Trophoblast cell (in vitro differentiated cells and primary cell): ENCODE measurements around the gene SYAP1.
"Not testable (repeated sequence)": the region's sequence is repeated elsewhere in the genome, so short reads cannot be mapped to it uniquely, and the experiment has no call there.

Source experiments
- DNase-seq, 2 donors: peaks; one replicate each; pipeline ENCODE4 v3.0.0-alpha.2; 2016
- H2AFZ ChIP-seq: 2 replicates; pipeline ENCODE4 v1.6.1; 2013; ENCODE audit warnings: low read length, moderate library complexity, mild to moderate bottlenecking; ENCODE audit not compliant: insufficient read depth, poor library complexity
- H2AK5ac ChIP-seq: 2 replicates; pipeline ENCODE4 v1.6.1; 2013; ENCODE audit warnings: mild to moderate bottlenecking, low read length
- H2BK120ac ChIP-seq: 2 replicates; pipeline ENCODE4 v1.6.1; 2013; ENCODE audit warnings: low read length, mild to moderate bottlenecking, moderate library complexity; ENCODE audit not compliant: insufficient read depth, poor library complexity
- H2BK12ac ChIP-seq: 2 replicates; pipeline ENCODE4 v1.6.1; 2013; ENCODE audit warnings: mild to moderate bottlenecking, low read length, moderate library complexity
- H2BK5ac ChIP-seq: 2 replicates; pipeline ENCODE4 v1.6.1; 2013; ENCODE audit warnings: low read length, low read depth, moderate library complexity, mild to moderate bottlenecking; ENCODE audit not compliant: poor library complexity
- H3K14ac ChIP-seq: 2 replicates; pipeline ENCODE4 v1.6.1; 2013; ENCODE audit warnings: mild to moderate bottlenecking, low read length
- H3K18ac ChIP-seq: 2 replicates; pipeline ENCODE4 v1.6.1; 2013; ENCODE audit warnings: mild to moderate bottlenecking, low read length
- H3K23ac ChIP-seq: 2 replicates; pipeline ENCODE4 v1.6.1; 2013; ENCODE audit warnings: low read length
- H3K27ac ChIP-seq: 2 replicates; pipeline ENCODE4 v1.5.1; 2013; ENCODE audit warnings: low read depth, mild to moderate bottlenecking, inconsistent platforms, low read length, moderate library complexity
- H3K27me3 ChIP-seq: 2 replicates; pipeline ENCODE4 v1.6.1; 2013; ENCODE audit warnings: inconsistent platforms, mild to moderate bottlenecking, low read length, moderate library complexity; ENCODE audit not compliant: insufficient read depth
- H3K36me3 ChIP-seq, 2 experiments: 1 replicate in 1 of 2; 2 replicates in 1 of 2; pipeline ENCODE4 v1.6.1; 2013; ENCODE audit warnings: low read length in 2 of 2, mild to moderate bottlenecking in 2 of 2, moderate library complexity in 1 of 2; ENCODE audit not compliant: insufficient read depth in 2 of 2, control insufficient read depth in 1 of 2
- H3K4ac ChIP-seq: 2 replicates; pipeline ENCODE4 v1.6.1; 2013; ENCODE audit warnings: low read depth, mild to moderate bottlenecking, low read length, moderate library complexity
- H3K4me1 ChIP-seq, 2 experiments: 1 replicate in 1 of 2; 2 replicates in 1 of 2; pipeline ENCODE4 v1.6.1; 2013; ENCODE audit warnings: low read length in 2 of 2, mild to moderate bottlenecking in 2 of 2, moderate library complexity in 1 of 2; ENCODE audit not compliant: insufficient read depth in 2 of 2, control insufficient read depth in 1 of 2
- H3K4me2 ChIP-seq: 2 replicates; pipeline ENCODE4 v1.6.1; 2013; ENCODE audit warnings: inconsistent platforms, mild to moderate bottlenecking, low read length, moderate library complexity
- H3K4me3 ChIP-seq: 2 replicates; pipeline ENCODE4 v1.5.1; 2013; ENCODE audit warnings: mild to moderate bottlenecking, low read depth, low read length, inconsistent platforms
- H3K79me1 ChIP-seq: one replicate; pipeline ENCODE4 v1.6.1; 2013; ENCODE audit warnings: low read length
- H3K79me2 ChIP-seq: 2 replicates; pipeline ENCODE4 v1.6.1; 2013; ENCODE audit warnings: low read length, mild to moderate bottlenecking; ENCODE audit not compliant: control insufficient read depth, insufficient read depth, poor library complexity
- H3K9ac ChIP-seq: 2 replicates; pipeline ENCODE4 v1.6.1; 2013; ENCODE audit warnings: mild to moderate bottlenecking, low read length
- H3K9me3 ChIP-seq: 2 replicates; pipeline ENCODE4 v1.6.1; 2013; ENCODE audit warnings: low read depth, mild to moderate bottlenecking, control low read depth, inconsistent platforms, low read length; ENCODE audit not compliant: insufficient read depth
- H4K12ac ChIP-seq: 2 replicates; pipeline ENCODE4 v1.6.1; 2013; ENCODE audit warnings: low read depth, mild to moderate bottlenecking, low read length, moderate library complexity
- H4K8ac ChIP-seq: 2 replicates; pipeline ENCODE4 v1.6.1; 2013; ENCODE audit warnings: low read depth, mild to moderate bottlenecking, low read length, moderate library complexity
- H4K91ac ChIP-seq: one replicate; pipeline ENCODE4 v1.6.1; 2013; ENCODE audit warnings: low read depth, mild to moderate bottlenecking, low read length, moderate library complexity
- WGBS: extraction: QIAGEN DNeasy Blood & Tissue Kit; methylation state at CpG from one replicate; pipeline ENCODE4 v1.1.7; 2013; ENCODE audit warnings: missing lambda C conversion rate; ENCODE audit not compliant: insufficient read length, insufficient coverage; ENCODE audit errors: extremely low coverage; 5-methylcytosine and 5-hydroxymethylcytosine counted together

SYAP1 gene

GRCh38 chrX:16754019-16754418, 34.6 kb downstream of the SYAP1 start:
- no peaks in the 10 kb centered on the region for H3K79me2 ChIP-seq
- no peak overlapping the region for H2BK12ac ChIP-seq
- H4K12ac ChIP-seq: no peak overlapping the region
- H3K14ac ChIP-seq: no peak overlapping the region
- peak in 1 of 2 donors; percentile 10 for DNase-seq
- H2BK5ac ChIP-seq: no peak overlapping the region
- H3K27me3 ChIP-seq: no peaks in the 10 kb centered on the region
- H3K27ac ChIP-seq: no peak overlapping the region
- no peak overlapping the region for H3K4me3 ChIP-seq
- no peaks in the 10 kb centered on the region for H3K79me1 ChIP-seq
- no peak overlapping the region for H3K23ac ChIP-seq
- H4K8ac ChIP-seq: no peak overlapping the region
- no peak overlapping the region for H2AFZ ChIP-seq
- H3K36me3 ChIP-seq: peaks cover 16 to 18% of the 10 kb centered on the region in 2 experiments
- no peak overlapping the region for H2AK5ac ChIP-seq
- H3K9me3 ChIP-seq: no peaks in the 10 kb centered on the region
- H3K4ac ChIP-seq: no peak overlapping the region
- H3K9ac ChIP-seq: no peak overlapping the region
- WGBS: no CpG with 5 or more reads among the region's 2 CpGs
- no peak overlapping the region for H3K4me2 ChIP-seq
- no peak overlapping the region for H3K18ac ChIP-seq
- H4K91ac ChIP-seq: no peak overlapping the region
- H3K4me1 ChIP-seq: peaks cover 2% of the 10 kb centered on the region in 2 experiments
- H2BK120ac ChIP-seq: no peak overlapping the region

- no peak overlapping the region for H2AFZ ChIP-seq
Observed at GRCh38 chrX:16756724-16757123, 37.3 kb downstream of the SYAP1 start.

GRCh38 chrX:16761500-16761899, 42.1 kb downstream of the SYAP1 start:
- H3K9ac ChIP-seq, H2BK120ac ChIP-seq, H3K79me1 ChIP-seq, H3K23ac ChIP-seq, H4K8ac ChIP-seq, H3K27ac ChIP-seq, H2AK5ac ChIP-seq, H3K4me1 ChIP-seq, DNase-seq, H2BK12ac ChIP-seq, H3K27me3 ChIP-seq, H3K4me3 ChIP-seq, H3K18ac ChIP-seq, H4K91ac ChIP-seq, H3K4ac ChIP-seq, H2BK5ac ChIP-seq, H3K9me3 ChIP-seq, H4K12ac ChIP-seq, H3K14ac ChIP-seq, H3K4me2 ChIP-seq, H3K79me2 ChIP-seq, H2AFZ ChIP-seq: not testable (repeated sequence)
- no CpG with 5 or more reads among the region's 4 CpGs for WGBS
- H3K36me3 ChIP-seq: peaks cover 9 to 11% of the 10 kb centered on the region in 2 experiments

More at GRCh38 chrX:16756724-16757123, 37.3 kb downstream of the SYAP1 start:
- no peak overlapping the region for H4K91ac ChIP-seq
- H3K18ac ChIP-seq: no peak overlapping the region
- no peak overlapping the region for H2AK5ac ChIP-seq
- no peak overlapping the region for H2BK5ac ChIP-seq
- H3K27me3 ChIP-seq: no peaks in the 10 kb centered on the region
- H3K79me2 ChIP-seq: no peaks in the 10 kb centered on the region
- H3K4me2 ChIP-seq: no peak overlapping the region
- DNase-seq: no peak
- H3K14ac ChIP-seq: no peak overlapping the region
- H3K36me3 ChIP-seq: peaks cover 13 to 14% of the 10 kb centered on the region in 2 experiments
- H3K79me1 ChIP-seq: no peaks in the 10 kb centered on the region
- H3K4ac ChIP-seq: no peak overlapping the region
- H3K23ac ChIP-seq: no peak overlapping the region
- H3K4me1 ChIP-seq: peaks cover 2% of the 10 kb centered on the region in 2 experiments
- H3K9ac ChIP-seq: no peak overlapping the region
- no peak overlapping the region for H3K4me3 ChIP-seq
- H2BK12ac ChIP-seq: no peak overlapping the region
- H2BK120ac ChIP-seq: no peak overlapping the region
- H4K12ac ChIP-seq: no peak overlapping the region
- no CpG with 5 or more reads among the region's 4 CpGs for WGBS
- H3K27ac ChIP-seq: no peak overlapping the region
- no peaks in the 10 kb centered on the region for H3K9me3 ChIP-seq
- no peak overlapping the region for H4K8ac ChIP-seq

- Histone ChIP-seq H3K27ac (no peak overlapping the region), H3K79me1 (no peaks in the 10 kb centered on the region), H2AFZ (no peak overlapping the region), H3K36me3 (peaks cover 8 to 11% of the 10 kb centered on the region in 2 experiments), H4K12ac (no peak overlapping the region), H2BK5ac (no peak overlapping the region), H3K27me3 (no peaks in the 10 kb centered on the region), H2BK12ac (no peak overlapping the region), H3K4me3 (no peak overlapping the region), H3K4me2 (no peak overlapping the region), H3K9ac (no peak overlapping the region), H3K79me2 (no peaks in the 10 kb centered on the region), H3K14ac (no peak overlapping the region), H3K23ac (no peak overlapping the region), H4K91ac (no peak overlapping the region), H3K18ac (no peak overlapping the region), H3K4me1 (no peaks in the 10 kb centered on the region), H2BK120ac (no peak overlapping the region), H2AK5ac (no peak overlapping the region), H4K8ac (no peak overlapping the region), H3K4ac (no peak overlapping the region), H3K9me3 (no peaks in the 10 kb centered on the region)
- DNase-seq: no peak
- WGBS: no CpG with 5 or more reads among the region's 1 CpG
Observed at GRCh38 chrX:16762579-16762978, 43.2 kb downstream of the SYAP1 start.
